K562 (cell line): Measurements from ENCODE around the gene RARRES1.

Experiments used
- ZFPM2 ChIP-seq: fragments of 250-450 bp; sonication (Bioruptor Pico); IDR thresholded peaks from 2 replicates; pipeline ENCODE4 v1.5.1; 2022; ENCODE audit warnings: mild to moderate bottlenecking
- ZNF253 ChIP-seq: fragments of 250-450 bp; sonication (Bioruptor Pico); conservative IDR thresholded peaks from 2 replicates; pipeline ENCODE4 v1.6.1; 2021; ENCODE audit warnings: mild to moderate bottlenecking

- TF ChIP-seq ZFPM2: no peak
- TF ChIP-seq ZNF253: no peak
Measured at GRCh38 chr3:158666416-158666815, 65.8 kb downstream of the RARRES1 start.
